BJ (cell line): ENCODE results near the gene PSMB9. TPM values are rescaled to one million over a fixed set of nuclear protein-coding genes. Genes with fewer than 3 reads are reported as not detected.
A peak's percentile ranks its signal among the peaks of the same experiment; 100 is the strongest.

Experiments used
- CTCF ChIA-PET: fragments of 350-600 bp; formaldehyde crosslinking; extraction: SDS; loops from one replicate; lab custom pipeline; 2021; ENCODE audit warnings: antibody characterized with exemption, inconsistent platforms; lab: Yijun Ruan, JAX
- POLR2A ChIA-PET: fragments of 300-600 bp; sonication (Branson Sonifier 250); formaldehyde crosslinking; extraction: SDS; loops from one replicate; lab custom pipeline; 2021; ENCODE audit warnings: antibody characterized with exemption; lab: Charles Lee
- DNase-seq: peaks from one replicate; pipeline ENCODE4 v3.0.0-alpha.2; 2011; ENCODE audit warnings: low read depth
- H3K27me3 ChIP-seq: 2 replicates; pipeline ENCODE4 v1.6.0; 2011; ENCODE audit warnings: low read length; ENCODE audit not compliant: control insufficient read depth, insufficient read depth
- H3K36me3 ChIP-seq: 2 replicates; pipeline ENCODE4 v1.5.1; 2011; ENCODE audit warnings: low read length; ENCODE audit not compliant: control insufficient read depth, insufficient read depth
- H3K4me3 ChIP-seq: 2 replicates; pipeline ENCODE4 v1.5.1; 2011; ENCODE audit warnings: low read depth, mild to moderate bottlenecking, control low read depth, low read length
- CTCF ChIP-seq: IDR thresholded peaks from 2 replicates; pipeline ENCODE4 v1.5.1; 2011; ENCODE audit warnings: low read depth, mild to moderate bottlenecking, control low read depth, inconsistent platforms, low read length, moderate library complexity; ENCODE audit not compliant: insufficient read depth
- polyA plus RNA-seq: library from polyadenylated mRNA; depleted of rRNA; stranded (reverse); fragments of >200 nt; gene quantifications from 2 replicates; pipeline ENCODE4 v1.2.3, GENCODE V29; 2011

The PSMB9 gene
- polyA plus RNA-seq, 1 experiment: 44.7 TPM

- no peak for TF ChIP-seq CTCF
- Histone ChIP-seq H3K36me3 (peaks cover 18% of the 10 kb centered on the region), H3K27me3 (no peaks in the 10 kb centered on the region), H3K4me3 (no peak overlapping the region)
- POLR2A ChIA-PET: no interaction called here
- CTCF ChIA-PET: interaction anchor here (1.9 kb wide), 1 partner anchor 36 kb away, joined by 9 read pairs; no protein-coding TSS in a partner anchor
- DNase-seq: no peak
Observed at GRCh38 chr6:32832535-32832934, 21.5 kb upstream of the PSMB9 start.

- CTCF ChIA-PET: interaction anchor here (1.4 to 1.9 kb wide), 2 partner anchors 14 to 35 kb away, joined by 5 to 9 read pairs; no protein-coding TSS in a partner anchor
- DNase-seq: no peak
Observed at GRCh38 chr6:32833664-32834063, 20.3 kb upstream of the PSMB9 start.

GRCh38 chr6:32835167-32835893 is 18.7 kb upstream of the PSMB9 start:
- TF ChIP-seq CTCF: no peak
- H3K27me3 ChIP-seq: no peaks in the 10 kb centered on the region
- CTCF ChIA-PET: interaction anchor here (0.6 to 1.3 kb wide), 4 partner anchors 14 to 586 kb away, joined by 3 read pairs; no protein-coding TSS in a partner anchor
- peaks cover 11% of the 10 kb centered on the region for H3K36me3 ChIP-seq
- POLR2A ChIA-PET: no interaction called here
- H3K4me3 ChIP-seq: no peak overlapping the region
- no peak for DNase-seq

More at GRCh38 chr6:32833664-32834063, 20.3 kb upstream of the PSMB9 start:
- POLR2A ChIA-PET: no interaction called here
- Histone ChIP-seq H3K27me3 (no peaks in the 10 kb centered on the region), H3K36me3 (peaks cover 18% of the 10 kb centered on the region), H3K4me3 (no peak overlapping the region)
- no peak for TF ChIP-seq CTCF

GRCh38 chr6:32836873-32837272 is 17.1 kb upstream of the PSMB9 start:
- DNase-seq: no peak
- Histone ChIP-seq H3K4me3 (no peak overlapping the region), H3K27me3 (no peaks in the 10 kb centered on the region), H3K36me3 (peaks cover 11% of the 10 kb centered on the region)
- TF ChIP-seq CTCF: no peak
- POLR2A ChIA-PET: no interaction called here
- CTCF ChIA-PET: interaction anchor here (1.1 to 4.5 kb wide), 6 partner anchors 8 to 581 kb away, joined by 3 to 110 read pairs (median 27); partner anchors contain the start of genes PSMB9 and TAP1

GRCh38 chr6:32837651-32838113 is 16.3 kb upstream of the PSMB9 start:
- CTCF ChIA-PET: interaction anchor here (0.6 to 4.5 kb wide), 25 partner anchors 9 to 583 kb away, joined by 3 to 110 read pairs (median 7); partner anchors contain the start of genes BRD2, HLA-DMA, PSMB9 and TAP1
- TF ChIP-seq CTCF: no peak
- peaks cover 8% of the 10 kb centered on the region for H3K36me3 ChIP-seq
- H3K27me3 ChIP-seq: no peaks in the 10 kb centered on the region
- peak overlapping the region; percentile 90 for H3K4me3 ChIP-seq
- POLR2A ChIA-PET: interaction anchor here (0.6 to 2.1 kb wide), 3 partner anchors 30 to 450 kb away, joined by 4 to 12 read pairs (median 7); no protein-coding TSS in a partner anchor
- no peak for DNase-seq
